Fibroblast of skin of right quadriceps (primary cell): Measurements from ENCODE around the gene SENP1.

Experiments used
- DNase-seq: peaks from one replicate; pipeline ENCODE4 v3.0.0-alpha.2; 2013

The SENP1 gene

GRCh38 chr12:48015129-48015528 lies 90.8 kb downstream of the SENP1 start:
- no peak for DNase-seq

- no peak for DNase-seq
Observed at GRCh38 chr12:48013287-48013686, 92.6 kb downstream of the SENP1 start.

- DNase-seq: no peak
Observed at GRCh38 chr12:48012070-48012469, 93.8 kb downstream of the SENP1 start.

- DNase-seq: no peak
Observed at GRCh38 chr12:48010366-48010970, 95.4 kb downstream of the SENP1 start.

- DNase-seq: no peak
Observed at GRCh38 chr12:48009471-48009870, 96.4 kb downstream of the SENP1 start.

GRCh38 chr12:48008950-48009349 lies 96.9 kb downstream of the SENP1 start:
- no peak for DNase-seq

GRCh38 chr12:48008349-48008748 lies 97.5 kb downstream of the SENP1 start:
- DNase-seq: no peak

- no peak for DNase-seq
Observed at GRCh38 chr12:48007206-48007605, 98.7 kb downstream of the SENP1 start.

GRCh38 chr12:48005750-48006021 lies 100.2 kb downstream of the SENP1 start:
- DNase-seq: no peak

- no peak for DNase-seq
Observed at GRCh38 chr12:48005001-48005749, 100.7 kb downstream of the SENP1 start.

GRCh38 chr12:48004053-48004941 lies 101.6 kb downstream of the SENP1 start, which contains the start of gene COL2A1:
Gene COL2A1, minus strand, starts transcription at chr12:48004476. Its CDS starts 155 bp downstream, at chr12:48004321.
- DNase-seq: no peak

GRCh38 chr12:48003226-48004052 lies 102.4 kb downstream of the SENP1 start:
- no peak for DNase-seq

- no peak for DNase-seq
Observed at GRCh38 chr12:48002773-48003218, 103.1 kb downstream of the SENP1 start.

GRCh38 chr12:48002414-48002730 lies 103.5 kb downstream of the SENP1 start:
- DNase-seq: no peak

- DNase-seq: peak; percentile 24
Observed at GRCh38 chr12:48001505-48002413, 104.1 kb downstream of the SENP1 start.

GRCh38 chr12:48000878-48001504 lies 104.9 kb downstream of the SENP1 start:
- peak; percentile 54 for DNase-seq

- no peak for DNase-seq
Observed at GRCh38 chr12:47999816-48000215, 106.1 kb downstream of the SENP1 start.

- no peak for DNase-seq
Observed at GRCh38 chr12:47997321-47997720, 108.6 kb downstream of the SENP1 start.

- no peak for DNase-seq
Observed at GRCh38 chr12:47995981-47996401, 109.9 kb downstream of the SENP1 start.

- no peak for DNase-seq
Observed at GRCh38 chr12:47993491-47993890, 112.4 kb downstream of the SENP1 start.
